Breast epithelium (tissue), 3 donors: ENCODE data around the gene DEK.

Experiments
- CTCF ChIP-seq, 3 donors: fragments of 450-650 bp; IDR thresholded peaks; one replicate each; pipeline ENCODE4 v1.5.1; 2016 to 2017; ENCODE audit warnings: antibody characterized with exemption in 3 of 3, mild to moderate bottlenecking in 3 of 3, moderate library complexity in 3 of 3
- POLR2A ChIP-seq: fragments of 450-650 bp; IDR thresholded peaks from one replicate; pipeline ENCODE4 v1.6.1; 2016; ENCODE audit warnings: antibody characterized with exemption, mild to moderate bottlenecking, moderate library complexity
- POLR2AphosphoS5 ChIP-seq, 3 donors: sonication (generic); formaldehyde crosslinking; IDR thresholded peaks; one replicate each; pipeline ENCODE4 v1.6.1; 2017; ENCODE audit warnings: antibody characterized with exemption in 3 of 3

- TF ChIP-seq CTCF (IDR thresholded peaks at IDR 0.05): no peak
- TF ChIP-seq POLR2AphosphoS5 (IDR thresholded peaks at IDR 0.05): no peak
- no peak for TF ChIP-seq POLR2A
Observed at GRCh38 chr6:18186540-18187250, 77.6 kb downstream of the DEK start.
